ENCODE results near the gene VANGL2. TPM values are rescaled to one million over a fixed set of nuclear protein-coding genes. Genes with fewer than 3 reads are reported as not detected.

Gene VANGL2
- total and polyA plus RNA-seq, 9 of the 15 experiments (the other 6 are each of a cell fraction or from before 2014, with no cell fraction given): 0.28 to 4.0 (median 0.98) TPM

DNA sequence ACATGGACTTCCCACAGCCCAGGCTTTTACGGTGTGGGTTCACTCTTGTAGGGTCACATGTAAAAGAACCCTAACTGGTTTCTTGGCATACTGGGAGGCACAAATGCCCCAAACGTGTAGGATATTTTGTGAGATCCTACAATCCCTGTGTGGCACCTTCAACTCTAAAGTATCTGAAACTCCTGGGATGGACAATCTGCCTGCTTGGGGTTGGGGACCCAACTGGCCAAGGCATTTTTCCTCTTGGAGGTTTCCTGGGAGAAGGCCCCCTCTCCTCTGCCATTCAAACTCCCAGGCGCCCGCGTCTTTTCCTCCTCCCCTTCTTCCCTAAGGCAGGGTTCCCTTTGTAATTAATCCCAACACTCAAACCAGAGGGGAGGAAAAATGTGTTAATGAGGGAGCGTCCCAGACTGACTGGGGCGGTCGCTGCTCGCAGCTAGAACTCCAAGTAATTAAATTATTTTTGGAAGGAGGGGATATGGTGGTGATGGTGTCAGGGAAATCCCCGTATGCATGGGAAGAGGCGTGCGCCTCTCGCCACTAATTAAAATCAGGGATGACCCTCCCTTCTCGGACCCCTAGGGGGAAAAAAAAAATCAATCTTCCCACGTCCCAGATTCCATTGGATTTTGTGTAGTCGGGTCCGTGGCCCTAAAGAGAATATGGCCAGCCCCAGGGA is 681 bp upstream of the VANGL2 start:
- CTCF ChIA-PET (ENCODE audit: low intra/inter-chr PET ratio): no interaction called here

More for the DNA sequence above, 681 bp upstream of the VANGL2 start:
- Histone ChIP-seq H3K9ac (ENCODE audit: insufficient read depth in 1 of 2, low read depth in 2 of 2, low read length in 2 of 2) (peak overlapping the region; percentile 68 to 92), H3K9me3 (replicated peaks; ENCODE audit: control insufficient read depth, insufficient read depth, low read depth, low read length) (no peaks in the 10 kb centered on the region), H3K9me1 (ENCODE audit: control insufficient read depth, insufficient read depth, low read length) (no peaks in the 10 kb centered on the region), H3K79me2 (ENCODE audit: control insufficient read depth, insufficient read depth, low read length) (no peaks in the 10 kb centered on the region), H3K4me2 (ENCODE audit: insufficient read depth, low read length) (peak overlapping the region; percentile 72), H3K27ac (ENCODE audit: extremely low read depth, low read depth, low read length) (peak overlapping the region; percentile 6; the same call in 1 of the 3 replicates), H3K4me1 (replicated peaks in 1 of 2; ENCODE audit: control insufficient read depth in 2 of 2, insufficient read depth in 2 of 2, low read length in 2 of 2) (peaks cover 18 to 43% of the 10 kb centered on the region in 2 experiments; a peak in 4 of 5 replicates), H3K36me3 (ENCODE audit: control insufficient read depth, insufficient read depth, low read length) (no peaks in the 10 kb centered on the region), H4K20me1 (replicated peaks; ENCODE audit: control insufficient read depth, insufficient read depth, low read length) (0 out of 2 replicates have a peak, but pooled peaks cover 4% of the 10 kb centered on the region), H2AFZ (ENCODE audit: low read depth, low read length) (peak overlapping the region; percentile 98), H3K27me3 (ENCODE audit: control insufficient read depth in 2 of 2, insufficient read depth in 2 of 2, low read length in 2 of 2) (peaks cover 3 to 14% of the 10 kb centered on the region in 2 experiments; a peak in 2 of 5 replicates), H3K4me3 (peak overlapping the region; percentile 47)
- in situ Hi-C loops (cut with MboI): no loop called here
- POLR2A ChIA-PET: no interaction called here
- BruUV-seq (replicated peaks): no TSS peak
- intact Hi-C loops (cut with micrococcal nuclease): no loop called here
- 72% methylated on average over 17 of the region's 17 CpGs for WGBS (ENCODE audit: insufficient coverage, low coverage, missing lambda C conversion rate)
- no peak for FAIRE-seq
- no peak for ATAC-seq
- no peak for DNase-seq (ENCODE audit: extremely low read depth in 1 of 4, low spot score in 3 of 4)
- TF ChIP-seq, protein P1, sequence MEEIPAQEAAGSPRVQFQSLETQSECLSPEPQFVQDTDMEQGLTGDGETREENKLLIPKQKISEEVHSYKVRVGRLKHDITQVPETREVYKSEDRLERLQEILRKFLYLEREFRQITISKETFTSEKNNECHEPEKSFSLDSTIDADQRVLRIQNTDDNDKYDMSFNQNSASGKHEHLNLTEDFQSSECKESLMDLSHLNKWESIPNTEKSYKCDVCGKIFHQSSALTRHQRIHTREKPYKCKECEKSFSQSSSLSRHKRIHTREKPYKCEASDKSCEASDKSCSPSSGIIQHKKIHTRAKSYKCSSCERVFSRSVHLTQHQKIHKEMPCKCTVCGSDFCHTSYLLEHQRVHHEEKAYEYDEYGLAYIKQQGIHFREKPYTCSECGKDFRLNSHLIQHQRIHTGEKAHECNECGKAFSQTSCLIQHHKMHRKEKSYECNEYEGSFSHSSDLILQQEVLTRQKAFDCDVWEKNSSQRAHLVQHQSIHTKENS (CRISPR knock-in tag; IDR thresholded peaks at IDR 0.05): no peak
- TF ChIP-seq ETS1 (conservative IDR thresholded peaks at IDR 0.05; ENCODE audit: control insufficient read depth, low read depth, low read length) (no peak), ZNF609 (CRISPR knock-in tag; IDR thresholded peaks at IDR 0.05; ENCODE audit: borderline replicate concordance) (no peak), ZNF76 (CRISPR knock-in tag; IDR thresholded peaks at IDR 0.05; ENCODE audit: borderline replicate concordance) (no peak), TCF7L2 (IDR thresholded peaks at IDR 0.05; ENCODE audit: low read depth, low read length) (no peak), TSC22D4 (tag; IDR thresholded peaks at IDR 0.05) (no peak), TOE1 (IDR thresholded peaks at IDR 0.05; ENCODE audit: borderline replicate concordance) (no peak), TOE1 (CRISPR knock-in tag; IDR thresholded peaks at IDR 0.05; ENCODE audit: borderline replicate concordance, low read depth) (no peak)

Measured in K562 (cell line).